Non-pigmented ciliary epithelial cell (primary cell): ENCODE data around the gene ZNF280B.
"Not testable (repeated sequence)": the region's sequence is repeated elsewhere in the genome, so short reads cannot be mapped to it uniquely, and the experiment has no call there.

Source experiments
- DNase-seq: peaks from one replicate; pipeline ENCODE4 v3.0.0-alpha.2; 2010; ENCODE audit warnings: low read depth

ZNF280B gene

DNA sequence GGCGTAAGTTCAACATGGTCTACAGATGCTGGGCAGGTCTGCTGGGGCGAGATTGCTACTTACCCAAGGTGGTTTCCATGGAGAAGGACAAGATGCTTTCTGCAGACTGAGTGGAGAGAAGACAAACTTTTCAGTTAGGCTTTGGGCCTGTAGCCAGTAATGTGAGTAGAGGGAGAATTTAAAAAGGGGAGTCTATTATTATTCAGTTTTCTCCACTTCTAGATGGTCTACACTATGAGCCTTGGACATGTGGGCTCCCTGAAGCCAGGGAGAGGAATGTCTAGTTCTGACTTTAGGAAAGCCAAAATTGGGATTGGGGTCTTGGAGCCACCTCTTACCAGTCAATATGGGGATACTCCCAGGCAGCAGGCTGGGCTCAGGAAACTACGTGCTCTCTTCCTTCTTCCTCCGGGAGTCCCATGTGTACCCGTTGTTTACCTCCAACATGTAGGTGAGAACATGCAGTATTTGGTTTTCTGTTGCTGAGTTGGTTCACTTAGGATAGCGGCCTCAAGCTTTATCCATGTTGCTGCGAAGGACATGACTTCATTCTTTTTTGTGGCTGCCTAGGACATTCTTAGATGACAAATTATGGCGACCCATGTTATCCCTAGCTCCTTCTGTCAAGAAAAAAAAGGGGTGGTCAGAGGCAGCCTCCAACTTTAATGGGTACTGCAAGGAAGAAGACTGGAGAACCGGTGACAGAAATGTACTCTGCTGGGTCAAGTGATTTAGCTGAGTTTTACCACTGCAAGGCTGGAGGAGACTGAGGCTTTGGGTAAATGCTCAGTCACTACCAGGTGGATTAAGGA lies 26.3 kb upstream of the ZNF280B start:
- no peak for DNase-seq

DNA sequence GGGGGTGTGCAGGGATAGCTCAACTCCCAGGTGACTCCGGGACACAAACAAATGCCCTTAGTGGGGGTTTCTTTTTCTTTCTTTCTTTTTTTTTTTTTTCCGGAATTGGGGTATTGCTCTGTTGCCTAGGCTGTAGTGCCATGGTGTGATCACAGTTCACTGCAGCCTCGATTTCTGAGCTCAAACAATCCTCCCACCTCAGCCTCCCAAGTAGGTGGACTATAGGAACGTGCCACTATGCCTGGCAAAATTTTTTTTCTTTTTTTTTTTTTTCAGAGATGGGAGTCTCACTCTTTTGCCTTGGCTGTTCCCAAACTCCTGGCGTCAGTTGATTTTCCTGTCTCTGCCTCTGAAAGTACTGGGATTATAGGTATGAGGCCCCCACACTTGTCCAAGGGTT lies 25.3 kb upstream of the ZNF280B start:
- no peak for DNase-seq

DNA sequence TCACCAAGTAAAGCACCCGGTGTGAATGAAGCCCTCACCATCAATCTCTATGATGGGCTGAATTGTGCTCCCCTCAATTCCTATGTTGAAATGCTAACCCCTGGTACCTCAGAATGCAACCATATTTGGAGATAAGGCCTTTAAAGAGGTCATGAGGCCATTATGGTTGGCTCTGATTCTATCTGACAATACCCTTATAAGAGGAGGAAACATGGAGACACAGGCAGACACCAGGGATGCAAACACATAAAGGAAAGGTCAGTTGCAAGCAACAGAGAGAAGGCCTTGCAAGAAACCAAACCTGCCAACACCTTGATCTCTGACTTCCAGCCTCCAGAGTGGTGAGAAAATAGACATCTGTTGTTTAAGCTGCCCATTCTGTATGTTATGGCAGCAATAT lies 24.9 kb upstream of the ZNF280B start:
- DNase-seq: no peak

DNA sequence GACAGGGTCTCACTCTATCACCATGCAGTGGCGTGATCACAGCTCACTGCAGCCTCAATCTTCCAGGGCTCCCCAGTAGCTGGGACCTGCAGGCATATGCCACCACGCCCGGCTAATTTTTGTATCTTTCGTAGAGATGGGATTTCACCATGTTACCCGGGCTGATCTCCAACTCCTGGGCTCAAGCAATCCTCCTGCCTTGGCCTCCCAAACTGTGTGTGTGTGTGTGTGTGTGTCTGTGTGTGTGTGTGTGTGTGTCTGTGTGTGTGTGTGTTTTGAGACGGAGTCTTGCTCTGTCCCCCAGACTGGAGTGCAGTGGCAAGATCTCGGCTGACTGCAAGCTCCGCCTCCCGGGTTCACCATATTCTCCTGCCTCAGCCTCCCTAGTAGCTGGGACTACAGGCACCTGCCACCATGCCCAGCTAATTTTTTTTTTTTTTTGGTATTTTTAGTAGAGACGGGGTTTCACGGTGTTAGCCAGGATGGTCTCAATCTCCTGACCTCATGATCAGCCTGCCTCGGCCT lies 24.1 kb upstream of the ZNF280B start:
- DNase-seq: not testable (repeated sequence)

DNA sequence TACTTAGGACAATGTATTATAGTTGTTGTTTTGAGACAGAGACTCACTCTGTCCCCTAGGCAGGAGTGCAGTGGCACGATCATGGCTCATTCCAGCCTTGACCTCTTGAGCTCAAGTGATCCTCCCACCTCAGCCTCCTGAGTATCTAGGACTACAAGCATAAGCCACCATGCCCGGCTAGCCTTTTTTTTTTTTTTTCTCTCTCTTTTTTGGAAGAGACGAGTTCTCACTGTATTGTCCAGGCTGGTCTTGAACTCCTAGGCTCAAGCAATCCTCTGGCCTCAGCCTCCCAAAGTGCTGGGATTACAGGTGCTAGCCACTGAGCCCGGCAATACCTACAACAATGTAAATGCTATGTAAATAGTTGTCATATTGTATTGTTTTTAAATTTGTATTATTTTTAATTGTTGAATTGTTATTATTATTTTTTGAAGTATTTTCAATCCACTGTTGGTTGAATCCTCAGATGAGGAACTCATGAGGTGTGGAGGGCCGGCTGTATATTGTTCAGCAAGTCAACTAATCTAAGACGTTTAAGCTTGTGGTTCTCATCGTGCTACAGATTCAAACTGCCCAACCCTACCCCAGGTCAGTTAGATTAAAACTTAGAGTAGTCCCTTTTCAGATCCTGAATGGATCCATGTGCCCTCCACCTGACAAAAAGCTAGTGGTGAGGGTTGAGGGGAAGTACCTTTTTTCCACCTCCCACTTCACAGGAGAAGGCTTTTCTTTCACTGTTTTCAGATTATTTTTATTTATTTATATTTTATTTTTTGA lies 23.4 kb upstream of the ZNF280B start:
- DNase-seq: no peak

DNA sequence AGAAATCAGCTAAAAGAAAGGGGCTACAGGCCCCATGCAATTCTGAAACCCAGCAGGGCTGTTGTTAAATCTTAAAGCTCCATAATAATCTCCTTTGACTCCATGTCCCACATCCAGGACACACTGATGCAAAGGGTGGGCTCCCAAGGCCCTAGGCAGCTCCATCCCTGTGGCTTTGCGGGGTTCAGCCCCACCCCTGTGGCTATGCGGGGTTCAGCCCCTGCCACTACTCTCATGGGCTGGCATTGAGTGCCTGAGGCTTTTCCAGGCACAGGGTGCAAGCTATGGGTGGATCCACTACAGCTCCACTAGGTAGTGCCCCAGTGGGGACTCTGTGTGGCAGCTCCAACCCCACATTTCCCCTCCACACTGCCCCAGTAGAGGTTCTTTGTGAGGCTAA lies 20.2 kb upstream of the ZNF280B start:
- DNase-seq: no peak

DNA sequence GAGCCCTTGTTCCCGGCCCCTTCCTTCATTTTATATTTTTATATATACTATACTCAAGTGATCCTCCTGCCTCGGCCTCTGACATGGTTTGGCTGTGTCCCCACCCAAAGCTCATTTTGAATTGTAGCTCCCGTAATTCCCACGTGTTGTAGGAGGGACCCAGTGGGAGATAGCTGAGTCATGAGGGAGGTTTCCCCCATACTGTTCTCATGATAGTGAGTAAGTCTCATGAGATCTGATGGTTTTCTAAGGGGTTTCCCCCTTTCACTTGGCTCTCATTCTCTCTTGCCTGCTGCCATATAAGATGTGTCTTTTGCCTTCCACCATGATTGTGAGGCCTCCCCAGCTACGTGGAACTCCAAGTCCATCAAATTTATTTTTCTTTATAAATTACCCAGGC lies 18.8 kb upstream of the ZNF280B start:
- no peak for DNase-seq

DNA sequence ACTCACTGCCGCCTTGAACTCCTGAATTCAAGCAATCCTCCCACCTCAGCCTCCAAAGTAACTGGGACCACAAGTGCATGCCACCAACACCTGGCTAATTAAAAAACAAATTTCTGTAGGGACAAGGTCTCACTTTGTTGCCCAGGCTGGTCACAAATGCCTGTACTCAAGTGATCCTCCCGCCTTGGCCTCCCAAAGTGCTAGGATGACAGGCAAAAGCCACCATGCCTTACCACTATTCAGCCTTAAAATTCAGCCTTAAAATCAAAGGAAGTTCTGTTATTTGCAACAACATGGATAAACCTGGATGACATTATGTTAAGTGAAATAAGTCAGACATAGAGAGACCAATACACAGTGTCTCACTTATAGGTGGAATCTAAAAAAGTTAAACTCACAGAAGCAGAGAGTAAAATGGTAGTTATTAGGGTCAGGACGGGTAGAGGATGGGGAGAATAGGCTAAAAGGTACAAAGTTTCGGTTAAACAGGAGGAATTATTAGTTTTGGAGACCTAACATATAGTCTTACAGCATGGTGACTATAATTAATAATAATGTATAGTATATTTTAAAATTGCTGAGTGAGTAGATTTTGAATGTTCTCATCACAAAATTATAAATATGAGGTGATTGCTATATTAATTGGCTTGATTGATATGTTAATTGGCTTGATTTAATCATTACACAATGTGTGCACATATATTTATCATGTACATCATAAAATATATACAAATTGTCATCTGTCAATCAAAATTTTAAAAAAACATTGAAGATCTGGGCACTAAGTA lies 17.8 kb upstream of the ZNF280B start:
- no peak for DNase-seq

DNA sequence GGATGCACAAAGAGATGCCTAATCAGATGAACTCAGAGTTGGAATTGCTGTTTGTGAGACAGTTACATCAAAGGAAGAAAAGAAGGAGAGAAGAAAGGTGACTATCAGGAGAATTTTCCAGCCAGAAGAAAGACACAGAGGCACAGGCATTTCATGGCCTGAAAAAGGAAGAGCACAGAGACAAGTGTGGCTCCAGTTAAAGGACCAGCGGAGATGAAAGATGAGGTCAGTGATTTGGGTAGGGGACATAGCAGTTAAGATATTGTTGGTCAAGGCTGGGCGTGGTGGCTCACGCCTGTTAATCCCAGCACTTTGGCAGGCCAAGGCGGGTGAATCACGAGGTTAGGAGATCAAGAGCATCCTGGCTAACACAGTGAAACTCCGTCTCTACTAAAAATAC lies 15.0 kb upstream of the ZNF280B start:
- no peak for DNase-seq

DNA sequence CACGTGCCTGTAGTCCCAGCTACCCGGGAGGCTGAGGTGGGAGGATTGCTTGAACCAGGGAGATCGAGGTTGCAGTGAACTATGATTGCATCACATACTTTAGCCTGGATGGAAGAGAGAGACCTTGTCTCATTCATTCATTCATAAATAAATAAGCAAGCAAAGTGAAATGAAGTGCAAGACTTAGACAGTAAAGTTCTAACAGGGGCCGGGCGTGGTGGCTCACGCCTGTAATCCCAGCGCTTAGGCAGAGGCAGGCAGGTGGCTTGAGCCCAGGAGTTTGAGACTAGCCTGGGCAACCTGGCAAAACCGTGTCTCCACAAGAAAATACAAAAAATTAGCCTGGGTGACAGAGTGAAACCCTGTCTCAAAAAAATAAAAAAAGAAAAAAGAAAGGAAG lies 13.1 kb upstream of the ZNF280B start:
- no peak for DNase-seq

DNA sequence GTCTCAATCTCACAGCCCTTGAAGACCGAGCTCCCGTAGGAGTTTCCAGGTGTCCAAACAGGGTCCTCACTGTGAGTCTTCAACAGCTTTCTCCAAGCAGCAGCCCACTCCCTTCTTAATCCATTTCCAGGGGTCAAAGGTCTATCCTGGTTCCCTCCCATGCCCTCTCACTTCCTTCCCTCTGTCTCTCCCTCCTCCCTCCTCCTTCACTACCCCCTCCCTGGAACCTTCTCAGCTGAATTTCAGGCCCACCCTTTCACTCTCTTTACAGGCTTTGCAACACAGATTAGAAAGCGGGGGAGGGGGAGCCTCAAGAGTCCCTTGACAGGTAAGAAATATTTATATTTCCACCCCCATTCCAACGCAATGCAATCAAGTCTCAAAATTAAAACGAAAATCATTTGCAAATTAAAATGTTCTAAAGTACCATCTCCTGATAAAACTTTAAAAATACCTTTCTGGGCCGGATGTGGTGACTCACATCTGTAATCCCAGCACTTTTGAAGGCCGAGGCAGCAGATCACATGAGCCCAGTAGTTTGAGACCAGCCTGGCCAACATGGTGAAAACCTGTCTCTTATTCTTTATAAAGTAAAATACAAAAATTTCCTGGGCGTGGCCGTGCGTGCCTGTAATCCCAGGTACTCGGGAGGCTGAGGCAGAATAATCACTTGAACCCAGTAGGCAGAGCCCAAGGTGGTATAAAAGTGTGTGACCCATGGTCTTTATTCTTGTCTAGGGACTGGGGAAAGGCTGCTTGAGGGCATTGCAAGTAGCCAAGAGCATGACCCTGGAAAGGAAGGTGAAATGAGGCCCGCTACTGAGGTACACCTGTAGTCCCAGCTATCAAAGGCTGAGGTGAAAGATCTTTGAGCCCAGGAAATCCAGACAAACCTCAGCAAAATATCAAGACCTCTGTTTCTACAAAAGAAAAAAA lies 12.4 kb upstream of the ZNF280B start:
- DNase-seq: no peak

DNA sequence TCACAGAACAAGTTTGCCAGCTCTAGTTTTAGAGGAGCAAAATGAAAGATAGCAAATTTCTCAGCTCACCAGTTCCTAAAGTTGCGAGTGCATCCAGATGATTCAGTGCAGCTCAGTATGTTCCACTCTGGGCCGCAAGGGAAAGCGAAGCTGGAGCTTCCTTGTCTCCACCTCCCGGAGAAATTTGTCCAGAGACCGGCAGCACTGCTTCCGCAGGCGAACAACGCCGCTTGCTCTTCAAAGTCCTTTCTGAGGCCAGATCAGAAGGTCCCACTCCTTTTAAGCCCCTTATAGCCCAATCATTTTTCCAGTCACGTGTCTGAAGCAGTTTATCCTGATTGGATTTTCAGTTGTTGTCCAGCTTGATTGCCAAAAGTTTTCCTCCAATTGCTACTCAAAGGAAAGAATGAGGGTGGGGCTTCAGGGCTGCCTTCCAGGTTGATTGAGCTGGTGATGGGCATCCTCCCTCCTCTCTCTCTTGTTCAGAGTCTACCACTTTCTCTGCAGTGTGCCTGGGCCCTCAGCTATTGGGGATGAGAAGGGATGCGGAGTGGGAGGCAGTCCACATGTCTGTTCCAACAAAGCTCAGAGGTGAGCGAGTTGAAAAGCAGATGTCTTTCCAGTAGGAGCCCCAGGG lies 11.6 kb upstream of the ZNF280B start, which contains the start of gene ZNF280A:
TSS of gene ZNF280A (minus strand) at position 251 of the 637 bp plus-strand sequence. CDS start 4,640 bp downstream, outside the sequence.
- DNase-seq: no peak

DNA sequence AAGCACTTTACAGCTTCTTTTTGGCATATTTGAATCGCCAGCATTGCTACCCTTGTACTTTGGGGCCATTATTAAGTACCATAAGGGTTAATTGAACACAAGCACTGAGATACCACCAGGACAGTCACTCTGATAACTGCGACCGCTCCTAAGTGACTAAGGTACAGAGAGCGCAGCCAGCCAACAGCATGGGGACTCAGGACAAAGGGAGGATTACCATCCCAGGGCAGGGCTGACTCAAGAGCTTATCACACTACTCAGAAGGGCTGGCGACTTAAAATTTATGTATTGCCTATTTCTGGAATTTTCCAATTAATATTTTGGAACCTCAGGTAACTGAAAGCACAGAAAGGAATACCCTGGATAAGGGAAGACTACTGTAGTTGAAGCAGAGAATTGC lies 11.0 kb upstream of the ZNF280B start:
- DNase-seq: no peak

DNA sequence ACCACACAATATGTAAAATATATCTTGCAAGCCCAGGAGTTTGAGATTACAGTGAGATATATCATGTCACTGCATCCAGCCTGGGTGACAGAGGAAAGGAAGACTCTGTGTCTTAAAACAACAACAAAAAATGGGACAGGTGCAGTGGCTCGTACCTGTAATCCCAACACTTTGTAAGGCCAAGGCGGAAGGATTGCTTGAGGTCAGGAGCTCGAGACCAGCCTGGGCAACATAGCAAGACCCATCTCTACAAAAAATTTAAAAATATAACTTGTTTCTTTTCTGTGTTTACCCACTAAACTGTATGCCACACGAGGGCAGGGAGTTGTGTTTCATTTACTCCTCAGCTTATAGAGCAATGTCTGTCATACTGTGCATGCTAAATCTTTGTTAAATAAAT lies 8.4 kb upstream of the ZNF280B start:
- no peak for DNase-seq

DNA sequence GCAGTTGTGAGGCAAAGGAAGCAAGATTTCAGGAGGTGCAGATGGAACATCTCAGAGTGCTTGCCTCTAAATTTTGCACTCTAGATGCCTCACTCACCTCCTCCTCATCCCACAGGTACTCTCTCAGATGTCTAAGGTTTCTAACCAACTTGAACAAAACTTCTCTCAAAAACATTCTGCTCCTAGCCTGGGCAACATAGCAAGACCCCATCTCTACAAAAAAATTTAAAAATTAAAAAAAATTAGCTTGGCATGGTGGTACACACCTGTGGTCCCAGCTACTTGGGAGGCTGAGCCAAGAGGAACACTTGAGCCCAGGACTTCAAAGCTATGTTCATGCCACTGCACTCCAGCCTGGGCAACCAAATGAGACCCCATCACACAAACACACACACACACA lies 7.3 kb upstream of the ZNF280B start:
- no peak for DNase-seq

DNA sequence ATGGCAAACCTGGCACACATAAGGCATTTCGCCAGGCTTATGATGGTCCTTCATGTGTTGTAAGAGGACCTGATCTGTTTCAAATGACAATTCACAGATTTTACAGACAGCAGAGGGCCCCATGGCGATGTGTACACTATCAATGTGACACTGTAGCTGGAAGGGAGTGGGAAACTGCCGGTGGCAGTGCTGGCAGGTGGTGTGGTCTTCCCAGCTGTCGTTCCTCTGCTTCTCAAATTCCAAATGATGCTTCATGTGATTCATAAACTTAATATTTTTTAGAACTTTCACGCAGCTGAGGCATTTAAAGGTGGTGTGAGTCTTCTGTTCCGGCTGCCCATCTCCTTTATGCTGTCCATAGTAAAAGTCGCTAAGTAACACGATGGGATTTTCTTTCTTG lies 5.9 kb upstream of the ZNF280B start:
- DNase-seq: not testable (repeated sequence)

DNA sequence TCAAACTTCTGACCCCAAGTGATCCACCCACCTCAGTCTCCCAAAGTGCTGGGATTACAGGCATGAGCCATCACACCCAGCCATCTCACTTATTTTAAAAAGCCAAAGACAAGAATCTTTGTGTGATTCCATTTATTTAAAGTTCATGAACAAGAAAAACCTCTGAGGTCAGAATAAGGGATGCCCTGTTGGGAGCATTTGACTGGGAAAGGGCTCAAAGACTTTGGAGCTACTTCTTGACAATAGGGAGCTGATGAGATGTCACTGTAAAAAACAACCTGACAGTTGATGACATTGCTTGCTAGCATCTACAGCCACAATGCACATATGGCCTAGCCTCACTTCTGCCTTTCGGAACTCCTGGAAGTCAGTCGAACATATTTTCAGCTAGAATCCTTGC lies 5.1 kb upstream of the ZNF280B start:
- DNase-seq: no peak

DNA sequence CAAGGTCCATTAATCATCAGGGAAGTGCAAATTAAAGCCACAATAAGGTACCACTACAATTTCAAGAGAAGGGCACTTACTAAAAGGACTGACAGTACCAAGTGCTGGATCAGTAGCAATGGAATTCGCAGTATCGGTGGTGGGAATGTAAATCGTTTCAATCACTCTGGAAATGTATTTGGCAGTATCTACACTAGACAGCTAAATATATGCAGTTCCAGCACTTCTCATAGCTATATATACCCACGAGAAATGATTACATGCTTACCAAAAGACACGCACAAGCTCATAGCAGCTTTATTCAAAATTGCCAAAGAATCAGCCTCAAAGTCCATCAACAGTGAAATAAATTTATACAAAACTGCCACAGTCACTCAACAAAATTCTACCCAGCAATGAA lies 4.4 kb upstream of the ZNF280B start:
- no peak for DNase-seq

DNA sequence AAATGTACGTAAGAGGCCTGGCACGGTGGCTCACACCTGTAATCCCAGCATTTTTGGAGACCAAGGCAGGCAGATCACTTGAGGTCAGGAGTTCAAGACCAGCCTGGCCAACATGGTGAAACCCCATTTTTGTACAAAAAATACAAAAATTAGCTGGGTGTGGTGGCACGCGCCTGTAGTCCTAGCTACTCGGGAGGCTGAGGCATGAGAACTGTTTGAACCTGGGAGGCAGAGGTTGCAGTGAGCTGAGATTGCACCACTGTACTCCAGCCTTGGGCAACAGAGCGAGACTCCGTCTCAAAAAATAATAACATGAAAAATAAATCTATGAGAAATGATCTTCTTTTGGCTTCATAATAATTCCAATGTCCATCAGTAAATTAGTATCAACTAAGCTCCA lies 2.3 kb upstream of the ZNF280B start:
- not testable (repeated sequence) for DNase-seq

DNA sequence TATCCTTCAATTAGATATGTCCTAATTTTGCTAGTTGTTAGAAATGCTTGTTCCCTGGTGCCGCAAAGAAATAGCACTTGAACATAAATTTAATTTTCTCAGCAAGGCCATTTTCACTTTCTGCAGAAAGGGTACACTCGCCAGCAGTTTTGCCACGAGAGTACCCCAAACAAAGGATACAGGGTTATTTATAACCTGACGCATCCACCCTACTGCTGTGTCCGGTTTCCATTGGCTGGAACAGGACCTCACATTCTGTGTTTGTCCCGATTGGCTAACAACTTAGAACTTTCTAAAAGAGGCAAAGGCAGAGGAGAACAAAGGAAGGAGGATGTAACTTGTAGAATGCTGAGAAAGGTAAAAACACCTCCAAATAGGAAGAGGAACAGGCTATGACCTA lies 1.4 kb upstream of the ZNF280B start:
- not testable (repeated sequence) for DNase-seq
